Smooth muscle cell (in vitro differentiated cells): ENCODE measurements around the gene CRIP2. TPM values are rescaled to one million over a fixed set of nuclear protein-coding genes. Genes with fewer than 3 reads are reported as not detected.

ENCODE experiments used
- DNase-seq: peaks from one replicate; lab custom pipeline; 2025; ENCODE audit not compliant: unreplicated experiment; lab: John Stamatoyannopoulos, UW
- H2AFZ ChIP-seq: fragments of 200-600 bp; sonication (generic); 2 replicates; pipeline ENCODE4 v1.6.0; 2016; ENCODE audit warnings: antibody characterized with exemption, low read depth, mild to moderate bottlenecking
- H3F3A ChIP-seq: fragments of 200-600 bp; sonication (generic); 2 replicates; pipeline ENCODE4 v1.6.0; 2017; ENCODE audit warnings: antibody characterized with exemption, low read depth
- H3K27ac ChIP-seq: fragments of 200-600 bp; sonication (generic); 2 replicates; pipeline ENCODE4 v1.5.1; 2016; ENCODE audit warnings: low read depth, mild to moderate bottlenecking
- H3K27me3 ChIP-seq: fragments of 200-600 bp; sonication (generic); 2 replicates; pipeline ENCODE4 v1.6.1; 2016; ENCODE audit warnings: low read depth, mild to moderate bottlenecking
- H3K36me3 ChIP-seq: fragments of 200-600 bp; sonication (generic); 2 replicates; pipeline ENCODE4 v1.5.1; 2016; ENCODE audit warnings: low read depth
- H3K4me1 ChIP-seq: fragments of 200-600 bp; sonication (generic); 2 replicates; pipeline ENCODE4 v1.5.1; 2016; ENCODE audit warnings: low read depth
- H3K4me2 ChIP-seq: fragments of 200-600 bp; sonication (generic); 2 replicates; pipeline ENCODE4 v1.6.0; 2016; ENCODE audit warnings: mild to moderate bottlenecking
- H3K4me3 ChIP-seq: fragments of 200-600 bp; sonication (generic); 2 replicates; pipeline ENCODE4 v1.5.1; 2016; ENCODE audit warnings: mild to moderate bottlenecking
- H3K79me2 ChIP-seq: fragments of 200-600 bp; sonication (generic); 2 replicates; pipeline ENCODE4 v1.6.0; 2016; ENCODE audit warnings: low read depth, mild to moderate bottlenecking
- H3K9ac ChIP-seq: fragments of 200-600 bp; sonication (generic); 2 replicates; pipeline ENCODE4 v1.6.0; 2016; ENCODE audit warnings: low read depth
- H3K9me3 ChIP-seq: fragments of 200-600 bp; sonication (generic); replicated peaks from 2 replicates; pipeline ENCODE4 v1.5.1; 2016; ENCODE audit warnings: low read depth
- H4K20me1 ChIP-seq: fragments of 200-600 bp; sonication (generic); 2 replicates; pipeline ENCODE4 v1.6.0; 2016; ENCODE audit warnings: low read depth
- CTCF ChIP-seq: fragments of 200-600 bp; sonication (generic); IDR thresholded peaks from 2 replicates; pipeline ENCODE4 v1.5.1; 2017; ENCODE audit warnings: borderline replicate concordance, mild to moderate bottlenecking, antibody characterized with exemption; ENCODE audit not compliant: insufficient read depth, poor library complexity, severe bottlenecking
- WGBS: methylation state at CpG from one replicate; pipeline ENCODE4 v1.1.7; 2016; ENCODE audit warnings: low lambda C conversion rate; 5-methylcytosine and 5-hydroxymethylcytosine counted together
- polyA plus RNA-seq: library from polyadenylated mRNA; unstranded; fragments of >200 nt; fragmentation: Nextera tagmentation; extraction: Ambion mirVana; gene quantifications from 2 replicates; pipeline ENCODE4 v1.2.1, GENCODE V29; 2016
- total RNA-seq: library from RNA; depleted of rRNA; stranded (reverse); fragments of >200 nt; gene quantifications from 2 replicates; pipeline ENCODE4 v1.2.3, GENCODE V29; 2014

CRIP2 gene
- total and polyA plus RNA-seq, 2 experiments from 2014 or later, result 14.1 to 38.1 TPM

DNA sequence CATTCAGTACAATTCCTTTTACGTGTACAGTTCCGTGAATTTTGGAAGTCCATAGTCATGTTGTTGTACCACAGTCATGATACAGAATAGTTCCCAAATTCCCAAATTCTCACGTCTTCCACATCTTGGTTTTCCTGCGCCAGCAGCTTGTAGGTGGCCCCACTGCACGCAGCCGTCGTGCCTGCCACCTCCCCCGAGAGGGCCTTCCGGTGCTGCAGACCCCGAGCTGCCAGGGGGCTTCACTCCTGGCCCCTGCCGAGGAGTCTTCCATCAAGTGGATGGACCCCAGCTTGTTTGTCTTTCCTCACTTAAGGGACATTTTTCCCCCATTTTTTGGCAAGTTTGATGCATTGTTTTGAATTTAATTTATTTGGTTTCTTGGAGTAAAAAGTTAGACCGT is 38.2 kb upstream of the CRIP2 start:
- TF ChIP-seq CTCF, result no peak
- Histone ChIP-seq H3K4me3 (no peak overlapping the region), H3K9ac (no peak overlapping the region), H3K4me2 (no peak overlapping the region), H3K27ac (no peak overlapping the region), H2AFZ (no peak overlapping the region), H3K79me2 (peaks cover 66% of the 10 kb centered on the region), H4K20me1 (peaks cover 98% of the 10 kb centered on the region), H3K27me3 (no peaks in the 10 kb centered on the region), H3K36me3 (no peaks in the 10 kb centered on the region), H3K4me1 (no peaks in the 10 kb centered on the region), H3K9me3 (no peaks in the 10 kb centered on the region), H3F3A (no peaks in the 10 kb centered on the region)
- DNase-seq, result no peak
- WGBS, result 96% methylated on average over 12 of the region's 12 CpGs

GRCh38 chr14:105436891-105437722 is 37.5 kb upstream of the CRIP2 start:
- peaks cover 59% of the 10 kb centered on the region for H3K79me2 ChIP-seq
- H3K9ac ChIP-seq, result no peak overlapping the region
- DNase-seq, result no peak
- no peak overlapping the region for H3K4me3 ChIP-seq
- WGBS, result 96% methylated on average over 25 of the region's 31 CpGs
- H3K4me1 ChIP-seq, result no peaks in the 10 kb centered on the region
- no peak overlapping the region for H2AFZ ChIP-seq
- no peaks in the 10 kb centered on the region for H3K27me3 ChIP-seq
- H3K4me2 ChIP-seq, result no peak overlapping the region
- H3K36me3 ChIP-seq, result no peaks in the 10 kb centered on the region
- H3K9me3 ChIP-seq, result no peaks in the 10 kb centered on the region
- H3K27ac ChIP-seq, result no peak overlapping the region
- TF ChIP-seq CTCF, result no peak
- H3F3A ChIP-seq, result no peaks in the 10 kb centered on the region
- peaks cover 92% of the 10 kb centered on the region for H4K20me1 ChIP-seq

DNA sequence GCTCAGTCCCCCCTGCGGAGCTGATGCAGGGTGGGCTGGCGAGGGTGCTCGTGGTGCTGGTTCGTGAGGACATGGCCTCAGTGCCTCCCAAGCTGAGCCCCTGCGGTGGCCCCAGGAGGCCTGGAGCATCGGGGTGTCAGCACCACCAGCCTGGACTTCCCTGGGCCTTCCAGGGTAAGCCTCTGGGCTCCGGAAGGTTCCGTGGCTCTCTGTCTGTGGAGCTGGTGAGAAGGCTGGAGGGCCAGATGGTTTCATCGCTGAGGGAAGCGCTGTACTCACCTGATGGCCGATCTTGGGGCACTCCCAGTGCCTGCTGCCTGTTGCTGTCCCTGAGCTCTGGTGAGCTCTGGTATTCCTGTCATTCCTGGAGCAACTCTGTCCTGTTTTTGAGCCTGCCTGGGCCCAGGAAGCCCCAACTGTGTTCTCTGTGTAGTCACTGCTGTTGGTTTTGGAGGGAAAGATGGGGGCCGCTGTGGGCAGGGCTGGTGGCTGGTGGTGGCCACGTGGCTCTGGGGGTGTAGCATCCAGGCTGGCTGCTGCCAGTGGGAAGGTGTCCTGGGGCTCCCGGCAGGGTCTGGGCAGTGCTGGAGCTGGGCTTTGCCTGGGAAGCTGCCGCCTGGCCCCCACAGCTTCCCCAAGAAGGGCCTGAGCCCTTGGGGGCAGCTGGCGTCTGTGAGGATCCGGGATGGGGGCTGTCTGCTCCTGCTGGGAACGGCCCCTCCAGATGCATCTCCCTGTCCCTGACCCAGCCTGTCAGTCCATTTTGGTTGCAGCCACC is 36.7 kb upstream of the CRIP2 start:
- no peak for DNase-seq
- H3K27ac ChIP-seq, result no peak overlapping the region
- H3K9me3 ChIP-seq, result no peaks in the 10 kb centered on the region
- H3K79me2 ChIP-seq, result peaks cover 51% of the 10 kb centered on the region
- no peak overlapping the region for H2AFZ ChIP-seq
- H3K36me3 ChIP-seq, result no peaks in the 10 kb centered on the region
- peaks cover 84% of the 10 kb centered on the region for H4K20me1 ChIP-seq
- H3K4me1 ChIP-seq, result no peaks in the 10 kb centered on the region
- no peaks in the 10 kb centered on the region for H3F3A ChIP-seq
- no peak overlapping the region for H3K9ac ChIP-seq
- H3K4me2 ChIP-seq, result no peak overlapping the region
- no peak overlapping the region for H3K4me3 ChIP-seq
- TF ChIP-seq CTCF, result no peak
- WGBS, result 99% methylated on average over 15 of the region's 18 CpGs
- H3K27me3 ChIP-seq, result no peaks in the 10 kb centered on the region
